ENCODE results near the gene RAP1B. TPM values are rescaled to one million over a fixed set of nuclear protein-coding genes. Genes with fewer than 3 reads are reported as not detected.
A peak's percentile ranks its signal among the peaks of the same experiment; 100 is the strongest.

Gene RAP1B
- total and polyA plus RNA-seq, 9 of the 15 experiments (the other 6 are each of a cell fraction or from before 2014, with no cell fraction given): 107 to 309 (median 170) TPM

DNA sequence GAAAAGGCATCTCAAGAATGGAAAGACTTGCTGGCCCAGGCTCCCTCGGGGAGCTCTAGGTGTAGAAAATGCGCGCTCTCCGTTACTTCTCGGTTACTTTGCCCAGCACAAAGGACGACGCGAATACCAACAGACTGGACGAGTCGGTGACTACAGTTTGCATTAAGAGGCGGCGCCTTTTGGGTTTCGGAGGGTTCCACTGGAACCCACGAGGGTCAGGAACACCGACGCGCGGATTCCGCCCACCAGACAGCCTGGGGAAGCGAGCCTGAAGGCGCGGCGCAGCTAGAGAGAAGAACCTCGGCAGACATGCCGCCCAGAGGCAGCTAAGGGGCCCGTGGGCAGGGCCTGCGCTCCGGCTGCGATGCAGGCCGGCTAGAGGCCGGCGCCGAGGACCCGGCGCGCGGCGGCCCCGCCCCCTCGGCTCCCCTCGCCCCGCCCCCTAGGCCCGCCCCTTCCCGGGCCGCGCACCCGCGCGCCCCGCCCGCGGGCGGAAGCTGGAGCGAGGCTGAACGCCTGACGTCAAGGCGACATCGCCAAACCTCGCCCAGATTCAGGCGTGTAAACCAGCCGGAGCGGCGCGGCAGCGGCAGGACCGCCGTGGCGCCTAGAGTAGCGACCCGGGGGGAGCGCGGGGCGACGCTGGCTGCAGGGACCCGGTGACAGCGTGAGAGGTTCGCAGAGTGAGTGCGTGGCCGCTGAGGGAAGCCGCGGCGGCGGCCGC lies at the start of gene RAP1B (continued):
- TF ChIP-seq, protein P1, sequence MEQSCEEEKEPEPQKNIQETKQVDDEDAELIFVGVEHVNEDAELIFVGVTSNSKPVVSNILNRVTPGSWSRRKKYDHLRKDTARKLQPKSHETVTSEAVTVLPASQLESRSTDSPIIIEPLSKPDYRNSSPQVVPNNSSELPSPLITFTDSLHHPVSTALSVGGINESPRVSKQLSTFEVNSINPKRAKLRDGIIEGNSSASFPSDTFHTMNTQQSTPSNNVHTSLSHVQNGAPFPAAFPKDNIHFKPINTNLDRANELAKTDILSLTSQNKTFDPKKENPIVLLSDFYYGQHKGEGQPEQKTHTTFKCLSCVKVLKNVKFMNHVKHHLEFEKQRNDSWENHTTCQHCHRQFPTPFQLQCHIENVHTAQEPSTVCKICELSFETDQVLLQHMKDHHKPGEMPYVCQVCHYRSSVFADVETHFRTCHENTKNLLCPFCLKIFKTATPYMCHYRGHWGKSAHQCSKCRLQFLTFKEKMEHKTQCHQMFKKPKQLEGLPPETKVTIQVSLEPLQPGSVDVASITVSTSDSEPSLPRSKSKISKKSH (CRISPR knock-in tag; IDR thresholded peaks at IDR 0.05): no peak
- TF ChIP-seq, protein P2, sequence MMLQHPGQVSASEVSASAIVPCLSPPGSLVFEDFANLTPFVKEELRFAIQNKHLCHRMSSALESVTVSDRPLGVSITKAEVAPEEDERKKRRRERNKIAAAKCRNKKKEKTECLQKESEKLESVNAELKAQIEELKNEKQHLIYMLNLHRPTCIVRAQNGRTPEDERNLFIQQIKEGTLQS (IDR thresholded peaks at IDR 0.05): no peak
- TF ChIP-seq, protein P2 (CRISPR knock-in tag; conservative IDR thresholded peaks at IDR 0.05): no peak
- TF ChIP-seq MAFG (tag; conservative IDR thresholded peaks at IDR 0.05) (no peak), CCNT2 (IDR thresholded peaks at IDR 0.05; ENCODE audit: borderline replicate concordance, extremely low read depth, insufficient read length, low read depth, low read length) (peak; percentile 81), SRSF1 (IDR thresholded peaks at IDR 0.05; ENCODE audit: low read depth, low read length) (no peak), ZNF197 (CRISPR knock-in tag; IDR thresholded peaks at IDR 0.05; ENCODE audit: low read depth) (no peak), CAMTA2 (CRISPR knock-in tag; conservative IDR thresholded peaks at IDR 0.05) (no peak), RBM25 (IDR thresholded peaks at IDR 0.05; ENCODE audit: low read depth, low read length, severe bottlenecking) (no peak), CREM (IDR thresholded peaks at IDR 0.05; ENCODE audit: low read depth) (peak; percentile 91), ARID2 (IDR thresholded peaks at IDR 0.05) (no peak), EWSR1 (IDR thresholded peaks at IDR 0.05; ENCODE audit: borderline replicate concordance, low read depth, partially characterized antibody) (no peak), ZNF3 (CRISPR knock-in tag; IDR thresholded peaks at IDR 0.05) (no peak), ESRRB (CRISPR knock-in tag; IDR thresholded peaks at IDR 0.05; ENCODE audit: borderline replicate concordance) (no peak), MECOM (CRISPR knock-in tag; IDR thresholded peaks at IDR 0.05) (no peak), HOXB6 (CRISPR knock-in tag; IDR thresholded peaks at IDR 0.05; ENCODE audit: borderline replicate concordance) (no peak), RHOXF2B (CRISPR knock-in tag; conservative IDR thresholded peaks at IDR 0.05) (no peak)
- TF ChIP-seq, protein P3, sequence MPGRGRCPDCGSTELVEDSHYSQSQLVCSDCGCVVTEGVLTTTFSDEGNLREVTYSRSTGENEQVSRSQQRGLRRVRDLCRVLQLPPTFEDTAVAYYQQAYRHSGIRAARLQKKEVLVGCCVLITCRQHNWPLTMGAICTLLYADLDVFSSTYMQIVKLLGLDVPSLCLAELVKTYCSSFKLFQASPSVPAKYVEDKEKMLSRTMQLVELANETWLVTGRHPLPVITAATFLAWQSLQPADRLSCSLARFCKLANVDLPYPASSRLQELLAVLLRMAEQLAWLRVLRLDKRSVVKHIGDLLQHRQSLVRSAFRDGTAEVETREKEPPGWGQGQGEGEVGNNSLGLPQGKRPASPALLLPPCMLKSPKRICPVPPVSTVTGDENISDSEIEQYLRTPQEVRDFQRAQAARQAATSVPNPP (IDR thresholded peaks at IDR 0.05; ENCODE audit: borderline replicate concordance, insufficient read depth, insufficient read length): no peak
- TF ChIP-seq, protein P4, sequence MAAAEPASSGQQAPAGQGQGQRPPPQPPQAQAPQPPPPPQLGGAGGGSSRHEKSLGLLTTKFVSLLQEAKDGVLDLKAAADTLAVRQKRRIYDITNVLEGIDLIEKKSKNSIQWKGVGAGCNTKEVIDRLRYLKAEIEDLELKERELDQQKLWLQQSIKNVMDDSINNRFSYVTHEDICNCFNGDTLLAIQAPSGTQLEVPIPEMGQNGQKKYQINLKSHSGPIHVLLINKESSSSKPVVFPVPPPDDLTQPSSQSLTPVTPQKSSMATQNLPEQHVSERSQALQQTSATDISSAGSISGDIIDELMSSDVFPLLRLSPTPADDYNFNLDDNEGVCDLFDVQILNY (CRISPR knock-in tag; IDR thresholded peaks at IDR 0.05): no peak; the same call in 1 of the 2 replicates
- TF ChIP-seq, protein P5, sequence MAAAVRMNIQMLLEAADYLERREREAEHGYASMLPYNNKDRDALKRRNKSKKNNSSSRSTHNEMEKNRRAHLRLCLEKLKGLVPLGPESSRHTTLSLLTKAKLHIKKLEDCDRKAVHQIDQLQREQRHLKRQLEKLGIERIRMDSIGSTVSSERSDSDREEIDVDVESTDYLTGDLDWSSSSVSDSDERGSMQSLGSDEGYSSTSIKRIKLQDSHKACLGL (CRISPR knock-in tag; IDR thresholded peaks at IDR 0.05; ENCODE audit: borderline replicate concordance, poor library complexity, severe bottlenecking): no peak
- TF ChIP-seq, protein P6, sequence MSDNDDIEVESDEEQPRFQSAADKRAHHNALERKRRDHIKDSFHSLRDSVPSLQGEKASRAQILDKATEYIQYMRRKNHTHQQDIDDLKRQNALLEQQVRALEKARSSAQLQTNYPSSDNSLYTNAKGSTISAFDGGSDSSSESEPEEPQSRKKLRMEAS (CRISPR knock-in tag; IDR thresholded peaks at IDR 0.05): no peak; the same call in 1 of the 2 replicates
- TF ChIP-seq, protein P7, sequence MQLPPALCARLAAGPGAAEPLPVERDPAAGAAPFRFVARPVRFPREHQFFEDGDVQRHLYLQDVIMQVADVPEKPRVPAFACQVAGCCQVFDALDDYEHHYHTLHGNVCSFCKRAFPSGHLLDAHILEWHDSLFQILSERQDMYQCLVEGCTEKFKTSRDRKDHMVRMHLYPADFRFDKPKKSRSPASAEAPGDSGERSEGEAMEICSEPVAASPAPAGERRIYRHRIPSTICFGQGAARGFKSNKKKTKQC (CRISPR knock-in tag; IDR thresholded peaks at IDR 0.05): no peak

All from K562 (cell line).